D721Med (cell line): ENCODE results near the gene ABCB8.

Source experiments
- DNase-seq: peaks from one replicate; pipeline ENCODE4 v3.0.0; 2011; ENCODE audit warnings: low spot score; ENCODE audit not compliant: insufficient read length
- FAIRE-seq: peaks from 2 replicates; lab custom pipeline; 2011; peaks lifted over from hg19 to GRCh38; lab: Jason Lieb, UNC
- CTCF ChIP-seq: IDR thresholded peaks from 2 replicates; pipeline ENCODE4 v1.5.1; 2012; ENCODE audit warnings: mild to moderate bottlenecking, control low read depth; ENCODE audit not compliant: insufficient read depth; ENCODE audit errors: missing control alignments

Gene ABCB8

DNA sequence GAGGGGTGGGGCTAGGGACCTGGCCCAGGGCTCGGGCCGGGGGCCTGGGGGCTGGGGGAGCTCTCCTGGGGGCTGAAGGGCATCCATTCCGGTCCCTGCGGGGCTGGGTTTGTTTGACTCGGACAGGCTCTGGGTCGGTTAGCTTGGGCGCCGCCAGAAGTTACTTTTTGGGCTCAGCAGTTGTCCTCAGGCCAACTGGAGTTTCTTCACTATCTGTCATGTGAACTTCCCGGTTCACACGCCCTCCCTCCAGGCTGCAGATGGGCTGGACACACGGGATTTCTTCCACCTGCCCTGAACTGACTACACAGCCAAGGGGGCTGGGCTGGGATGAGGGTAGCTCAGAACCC, 34.9 kb downstream of the ABCB8 start:
- FAIRE-seq (no peak), DNase-seq (no peak)
- TF ChIP-seq CTCF, result no peak

DNA sequence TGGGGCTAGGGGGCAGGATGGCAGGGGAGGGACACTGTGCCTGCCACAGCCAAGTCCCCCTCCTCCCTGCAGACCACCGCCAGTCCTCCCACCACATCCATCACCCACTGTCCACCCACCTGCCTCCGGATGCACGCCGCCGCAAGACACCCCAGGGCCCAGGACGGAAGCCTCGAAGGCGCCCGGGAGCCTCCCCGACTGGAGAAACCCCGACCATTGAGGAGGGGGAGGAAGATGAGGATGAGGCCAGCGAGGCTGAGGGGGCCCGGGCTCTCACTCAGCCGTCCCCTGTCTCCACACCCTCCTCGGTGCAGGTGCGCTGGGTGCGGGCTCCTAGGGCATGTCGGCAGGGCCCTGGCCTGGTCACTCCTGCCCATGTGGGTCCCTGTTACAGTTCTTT, 36.2 kb downstream of the ABCB8 start:
- TF ChIP-seq CTCF, result no peak
- FAIRE-seq, result no peak
- DNase-seq, result no peak

GRCh38 chr7:151064993-151065392, 36.7 kb downstream of the ABCB8 start:
- TF ChIP-seq CTCF, result no peak
- DNase-seq (no peak), FAIRE-seq (no peak)

- FAIRE-seq (no peak), DNase-seq (no peak)
- TF ChIP-seq CTCF, result no peak
These were observed 37.3 kb downstream of the ABCB8 start for GRCh38 chr7:151065516-151065915.

GRCh38 chr7:151066273-151066974, 38.2 kb downstream of the ABCB8 start:
- DNase-seq, result no peak
- FAIRE-seq, result no peak
- no peak for TF ChIP-seq CTCF

GRCh38 chr7:151068069-151068773, 40.0 kb downstream of the ABCB8 start:
- FAIRE-seq (no peak), DNase-seq (no peak)
- TF ChIP-seq CTCF, result no peak
